SU-DHL-6 (cell line): ENCODE results near the gene RNF141.

Experiments
- EZH2phosphoT487 ChIP-seq: fragments of 200-600 bp; sonication (generic), shearing (Covaris generic); conservative IDR thresholded peaks from 2 replicates; pipeline ENCODE4 v1.6.1; 2018; ENCODE audit warnings: mild to moderate bottlenecking, antibody characterized with exemption, low read length, moderate library complexity, mixed read lengths
- TF ChIP-seq, protein P1 (sequence below): fragments of 200-600 bp; sonication (generic); IDR thresholded peaks from one replicate; pipeline ENCODE4 v1.5.1; 2017; ENCODE audit warnings: antibody characterized with exemption, mild to moderate bottlenecking, low read length, moderate library complexity; ENCODE audit not compliant: insufficient read depth, poor library complexity, severe bottlenecking

DNA sequence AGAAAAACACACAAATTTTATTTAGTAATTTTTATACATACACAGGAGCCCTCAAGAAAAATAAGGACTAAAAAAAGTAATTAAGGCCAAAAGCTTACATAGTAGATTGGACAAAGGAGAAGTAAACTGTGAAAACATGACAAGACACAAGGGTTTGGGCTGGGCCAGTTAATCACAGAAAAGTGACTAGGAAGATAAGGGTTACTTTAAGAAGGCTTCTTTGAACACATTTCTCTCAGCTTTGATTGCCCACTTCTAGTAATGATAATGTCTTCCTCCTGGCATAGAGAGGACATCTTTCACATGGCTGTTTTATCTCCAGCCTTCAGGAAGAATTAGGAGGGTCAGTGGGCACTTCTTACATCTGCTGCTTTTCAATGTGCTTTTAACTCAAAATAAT is 3.4 kb downstream of the RNF141 start:
- no peak for TF ChIP-seq EZH2phosphoT487
- TF ChIP-seq, protein P1, sequence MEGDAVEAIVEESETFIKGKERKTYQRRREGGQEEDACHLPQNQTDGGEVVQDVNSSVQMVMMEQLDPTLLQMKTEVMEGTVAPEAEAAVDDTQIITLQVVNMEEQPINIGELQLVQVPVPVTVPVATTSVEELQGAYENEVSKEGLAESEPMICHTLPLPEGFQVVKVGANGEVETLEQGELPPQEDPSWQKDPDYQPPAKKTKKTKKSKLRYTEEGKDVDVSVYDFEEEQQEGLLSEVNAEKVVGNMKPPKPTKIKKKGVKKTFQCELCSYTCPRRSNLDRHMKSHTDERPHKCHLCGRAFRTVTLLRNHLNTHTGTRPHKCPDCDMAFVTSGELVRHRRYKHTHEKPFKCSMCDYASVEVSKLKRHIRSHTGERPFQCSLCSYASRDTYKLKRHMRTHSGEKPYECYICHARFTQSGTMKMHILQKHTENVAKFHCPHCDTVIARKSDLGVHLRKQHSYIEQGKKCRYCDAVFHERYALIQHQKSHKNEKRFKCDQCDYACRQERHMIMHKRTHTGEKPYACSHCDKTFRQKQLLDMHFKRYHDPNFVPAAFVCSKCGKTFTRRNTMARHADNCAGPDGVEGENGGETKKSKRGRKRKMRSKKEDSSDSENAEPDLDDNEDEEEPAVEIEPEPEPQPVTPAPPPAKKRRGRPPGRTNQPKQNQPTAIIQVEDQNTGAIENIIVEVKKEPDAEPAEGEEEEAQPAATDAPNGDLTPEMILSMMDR: no peak
